Right ventricle myocardium superior (tissue), 1 donor: ENCODE measurements around the gene KIRREL1. TPM values are rescaled to one million over a fixed set of nuclear protein-coding genes. Genes with fewer than 3 reads are reported as not detected.

Experiments
- ATAC-seq: fragments of 200-7000 bp; cut with Tn5 transposase; one replicate; pipeline ENCODE4 v1.9.1; 2020; ENCODE audit warnings: mild to moderate bottlenecking; ENCODE audit not compliant: poor library complexity
- DNase-seq: peaks from one replicate; pipeline ENCODE4 v3.0.0-alpha.2; 2020
- intact Hi-C: fragments of 100-400 bp; cut with DNase I; formaldehyde crosslinking; loops from one replicate; pipeline ENCODE4 v1.11.2; 2022
- total RNA-seq: library from RNA; stranded (reverse); fragmentation: NEBNext Ultra II Directional; extraction: Animal tissue kit (Norgen Biotek cat#: 25700); gene quantifications from one replicate; pipeline ENCODE4 v1.2.1, GENCODE V29; 2021
- donor health status: DM: no; HTN: yes; CAD: no; lungs with severe emphysema.

KIRREL1 gene
- total RNA-seq, 1 donor from 2014 or later = 9.5 TPM

DNA sequence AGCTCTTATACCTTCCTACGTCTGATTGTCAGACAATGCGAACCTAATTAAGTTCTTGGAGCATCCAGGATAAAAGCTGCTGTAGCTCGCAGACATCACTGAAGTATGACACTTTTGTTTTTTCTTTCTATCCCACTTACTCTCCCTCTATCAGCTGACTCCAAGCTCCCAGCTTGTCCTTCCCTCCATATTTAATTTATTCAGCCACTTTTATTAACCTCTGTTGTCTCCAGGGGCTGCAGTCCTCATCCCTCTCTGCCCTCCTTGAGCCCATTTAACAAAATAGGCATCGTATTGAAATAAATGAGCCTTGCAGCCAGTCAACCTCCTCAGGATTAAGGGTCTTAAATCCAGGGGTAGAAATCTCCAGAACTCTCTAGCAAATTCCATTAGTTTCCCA, 7.1 kb downstream of the KIRREL1 start:
- ATAC-seq = no peak
- DNase-seq = no peak
- intact Hi-C loops = no loop called here

DNA sequence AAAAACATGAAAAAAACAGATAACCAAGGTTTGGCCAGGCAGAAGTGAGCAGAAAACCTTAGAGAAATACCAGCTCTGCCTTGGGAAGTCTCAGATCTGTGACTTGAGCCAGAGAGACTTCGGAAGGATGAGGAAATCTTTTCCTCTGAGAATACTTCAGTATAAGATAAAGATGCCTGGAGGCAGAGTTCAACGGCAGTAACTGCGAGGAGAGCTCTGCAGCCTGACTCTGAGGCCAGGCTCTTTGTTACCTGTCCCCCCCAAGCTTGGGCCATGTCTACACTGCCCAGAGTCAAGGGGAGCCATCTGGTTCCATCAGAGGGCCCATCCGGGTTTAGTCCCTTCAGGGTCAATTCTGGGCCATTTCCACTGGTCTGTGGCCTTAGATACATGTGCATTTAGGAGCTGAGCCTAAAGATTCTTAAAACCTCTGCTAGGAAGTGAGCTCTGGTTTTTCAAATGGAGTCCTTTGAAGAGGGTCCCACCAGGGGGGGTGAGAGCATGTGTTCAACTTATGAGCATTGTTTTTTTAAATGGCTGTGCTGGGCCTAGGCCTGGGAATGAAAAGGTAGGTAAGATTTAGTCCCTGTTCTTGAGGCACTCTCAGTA, 8.7 kb downstream of the KIRREL1 start:
- DNase-seq = no peak
- intact Hi-C loops = no loop called here
- peak; percentile 57 for ATAC-seq

GRCh38 chr1:158002631-158003405, 9.4 kb downstream of the KIRREL1 start:
- DNase-seq = no peak
- intact Hi-C loops = no loop called here
- ATAC-seq = no peak

DNA sequence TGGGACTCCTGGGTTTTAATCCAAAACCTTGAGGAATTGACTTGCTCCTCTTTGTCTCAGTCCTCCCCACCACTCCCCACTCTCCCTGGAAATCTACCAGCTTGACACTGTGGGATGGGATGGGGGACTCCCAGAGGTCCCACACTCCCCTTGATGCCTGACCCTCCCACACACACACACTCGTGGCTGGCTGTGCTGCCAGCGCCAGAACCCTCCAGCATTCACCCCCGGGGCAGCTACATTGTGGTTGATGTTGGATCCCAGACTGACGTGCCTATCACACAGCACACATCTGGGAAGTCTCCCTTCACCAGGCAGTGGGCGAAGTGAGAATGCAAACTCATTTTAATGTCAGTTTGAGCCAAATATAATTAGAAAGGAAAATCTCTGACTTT, 10.0 kb downstream of the KIRREL1 start:
- DNase-seq (no peak), ATAC-seq (no peak)
- intact Hi-C loops = no loop called here

GRCh38 chr1:158005224-158005623, 11.8 kb downstream of the KIRREL1 start:
- DNase-seq (no peak), ATAC-seq (no peak)
- intact Hi-C loops = no loop called here

DNA sequence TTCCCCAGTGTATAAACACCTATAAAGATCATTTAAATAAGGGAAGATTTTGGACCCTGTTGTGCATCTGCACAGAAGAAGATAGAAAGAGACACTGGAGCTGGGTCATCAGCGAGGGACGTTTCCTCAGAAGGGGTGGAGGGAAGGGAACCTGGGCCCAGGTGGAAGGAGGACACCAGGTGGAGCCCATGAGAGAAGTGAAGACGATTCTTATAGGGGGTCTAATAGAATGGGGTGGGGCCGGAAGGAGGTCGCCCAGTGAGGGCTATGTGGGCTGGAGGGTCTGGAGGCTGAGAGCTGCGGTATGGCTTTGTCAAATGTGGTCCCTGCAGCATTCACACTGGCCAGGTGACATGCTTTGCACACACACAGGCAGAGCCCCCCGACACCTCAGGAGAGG, 13.7 kb downstream of the KIRREL1 start:
- ATAC-seq (no peak), DNase-seq (no peak)
- intact Hi-C loops = no loop called here

GRCh38 chr1:158007667-158008386, 14.4 kb downstream of the KIRREL1 start:
- ATAC-seq (no peak), DNase-seq (peak; percentile 45)
- intact Hi-C loops = no loop called here

GRCh38 chr1:158008630-158009029, 15.2 kb downstream of the KIRREL1 start:
- intact Hi-C loops = no loop called here
- DNase-seq = no peak

GRCh38 chr1:158011714-158012113, 18.3 kb downstream of the KIRREL1 start:
- intact Hi-C loops = no loop called here
- ATAC-seq (no peak), DNase-seq (no peak)

More at GRCh38 chr1:158008630-158009029, 15.2 kb downstream of the KIRREL1 start:
- no peak for ATAC-seq

DNA sequence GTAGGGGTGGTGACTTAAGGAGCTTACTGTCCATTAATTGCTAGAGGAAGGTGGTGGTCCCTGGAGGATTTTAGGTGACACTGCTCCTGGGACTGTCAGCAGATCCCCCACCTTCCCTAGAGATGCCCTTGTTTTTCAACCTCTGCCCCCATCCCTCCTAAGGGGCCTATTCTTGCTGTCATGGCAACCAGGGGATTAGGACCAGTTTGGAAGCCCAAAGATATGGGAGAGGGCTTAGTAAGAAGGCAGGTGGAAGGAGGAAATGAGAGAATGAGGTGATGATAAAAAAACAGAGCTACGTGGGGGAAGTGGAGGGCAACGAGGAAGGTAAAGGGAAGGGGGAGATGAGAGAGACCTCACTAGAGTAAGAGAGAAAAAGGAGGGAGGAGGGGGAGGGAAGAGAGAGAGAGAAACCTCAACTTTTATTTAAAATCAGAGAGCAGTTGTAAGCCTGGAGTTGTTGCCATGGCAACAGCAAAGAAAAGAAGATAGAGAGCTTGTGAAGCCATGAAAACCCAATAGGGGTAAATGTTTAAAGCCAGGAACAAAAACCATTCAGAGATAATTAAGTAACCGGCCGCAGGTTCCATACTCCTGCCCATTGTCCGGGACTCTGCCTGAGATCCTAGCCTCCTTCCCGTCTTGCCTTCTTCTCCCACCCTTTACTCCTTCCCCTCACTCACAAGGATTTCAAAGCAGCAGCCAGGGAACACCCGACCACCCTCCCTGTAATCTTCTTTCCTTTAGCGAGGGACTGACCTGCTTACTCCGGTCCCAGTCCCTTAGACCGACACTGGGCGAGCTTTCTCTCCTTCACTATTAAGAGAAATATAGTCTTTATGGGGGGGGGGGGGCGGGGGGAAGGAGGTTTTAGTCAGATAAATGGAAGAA, 20.6 kb downstream of the KIRREL1 start:
- no peak for DNase-seq
- intact Hi-C loops = no loop called here
- no peak for ATAC-seq

DNA sequence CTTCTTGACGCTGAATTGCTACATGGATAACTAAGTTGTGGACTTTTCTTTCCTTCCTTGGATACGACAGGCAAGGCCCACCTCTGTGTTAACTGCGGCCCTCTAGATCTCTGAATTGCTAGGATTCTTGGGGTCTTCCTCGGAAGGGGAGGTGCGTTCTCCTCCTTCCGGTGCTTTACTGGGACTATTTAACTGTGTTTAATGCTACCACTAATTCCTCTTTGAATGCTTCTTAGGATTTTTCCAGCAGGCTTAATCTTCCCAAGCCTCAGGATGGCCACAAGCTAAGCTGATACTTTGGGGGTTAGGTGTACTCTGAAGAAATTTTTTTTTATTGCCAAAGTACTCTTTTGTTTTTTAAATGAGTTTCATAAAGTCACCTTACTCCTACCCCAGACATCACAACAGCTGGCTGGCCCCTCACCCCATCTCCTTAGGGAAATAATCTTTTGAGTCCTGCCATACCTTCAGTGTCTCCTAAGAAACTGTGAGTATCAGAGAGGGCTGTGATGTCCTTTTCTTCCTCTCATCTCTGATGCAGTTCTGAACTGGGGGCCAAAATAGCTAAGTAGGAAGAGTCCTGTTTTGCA, 21.4 kb downstream of the KIRREL1 start:
- no peak for DNase-seq
- intact Hi-C loops = no loop called here
- no peak for ATAC-seq

GRCh38 chr1:158016651-158017335, 23.3 kb downstream of the KIRREL1 start:
- DNase-seq (no peak), ATAC-seq (no peak)
- intact Hi-C loops = no loop called here

- intact Hi-C loops = no loop called here
- DNase-seq = no peak
- no peak for ATAC-seq
Observed at GRCh38 chr1:158017800-158018595, 24.6 kb downstream of the KIRREL1 start.

DNA sequence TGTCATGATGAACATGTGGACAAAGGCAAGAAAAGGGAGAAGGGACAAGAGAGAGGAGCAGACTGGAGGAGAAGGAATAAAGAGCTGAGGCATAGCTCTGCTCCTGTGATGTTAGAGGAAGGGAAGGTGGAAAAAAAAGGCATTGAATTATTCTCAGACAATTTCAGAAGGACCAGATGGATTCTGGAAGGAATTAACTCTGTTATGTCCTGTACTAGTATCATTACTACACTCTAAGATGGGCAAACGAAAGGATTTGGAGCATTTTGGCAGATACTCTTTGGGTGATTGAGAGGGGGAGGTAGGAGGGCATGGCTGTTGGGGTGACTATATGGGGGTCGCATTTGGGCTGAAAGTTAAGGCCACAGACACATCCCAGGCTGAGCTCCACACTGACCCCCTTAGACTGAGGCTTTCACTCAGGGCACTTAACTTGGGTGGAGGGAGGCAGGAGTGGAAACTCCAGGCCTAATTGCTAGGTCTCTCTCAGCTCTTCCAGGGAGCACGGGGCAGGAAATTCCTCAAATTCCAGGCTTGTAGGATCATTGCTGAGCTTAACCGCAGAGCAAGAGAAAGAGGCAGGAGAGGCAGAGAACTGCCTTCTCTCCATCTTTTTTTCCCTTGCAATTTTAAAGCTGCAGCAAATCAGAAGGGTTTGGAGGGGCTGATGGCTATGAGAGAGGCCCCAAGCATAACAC, 25.9 kb downstream of the KIRREL1 start:
- DNase-seq (no peak), ATAC-seq (peak; percentile 81)
- intact Hi-C loops = no loop called here

- DNase-seq = no peak
Observed at GRCh38 chr1:158020259-158020885, 26.9 kb downstream of the KIRREL1 start.

DNA sequence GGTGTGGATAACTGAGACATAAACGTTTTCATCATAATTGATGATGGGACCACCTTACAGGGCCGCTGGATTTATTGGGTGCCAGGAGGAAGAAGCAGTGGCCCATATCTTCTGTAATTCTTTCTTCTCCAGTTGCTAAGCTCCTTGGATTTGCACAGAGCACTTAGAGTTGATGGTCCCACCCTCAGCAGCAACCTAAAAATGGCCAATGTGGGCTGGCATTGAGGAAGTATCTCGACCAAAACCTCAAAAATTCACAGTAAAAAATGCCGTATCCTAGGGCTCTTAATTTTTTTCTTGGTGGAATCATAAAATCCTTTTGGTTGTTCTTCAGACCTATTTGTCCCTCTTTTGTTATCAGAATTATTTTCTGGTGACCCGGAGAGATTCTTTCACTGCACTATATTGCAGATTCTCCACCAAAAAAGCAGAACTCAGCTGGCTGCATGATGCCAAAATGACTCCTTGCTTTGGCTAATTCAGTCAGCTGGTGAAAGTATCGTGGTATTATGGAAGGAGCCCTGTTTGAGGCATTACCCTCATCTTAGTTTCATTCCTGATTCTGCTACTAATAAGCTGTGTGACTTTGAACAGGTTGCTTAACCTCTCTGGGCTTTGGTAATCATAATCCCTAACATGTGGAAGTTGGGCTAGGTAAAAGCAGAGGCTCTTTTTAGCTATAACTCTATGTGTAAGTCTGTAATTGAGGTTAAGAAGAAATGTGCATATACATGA, 27.6 kb downstream of the KIRREL1 start:
- DNase-seq = no peak
- no peak for ATAC-seq
- intact Hi-C loops = no loop called here

More at GRCh38 chr1:158020259-158020885, 26.9 kb downstream of the KIRREL1 start:
- ATAC-seq = no peak
- intact Hi-C loops = no loop called here
